Spleen (tissue), 11 donors: Measurements from ENCODE around the gene MED28. TPM values are rescaled to one million over a fixed set of nuclear protein-coding genes. Genes with fewer than 3 reads are reported as not detected.
"Not testable (repeated sequence)": the region's sequence is repeated elsewhere in the genome, so short reads cannot be mapped to it uniquely, and the experiment has no call there.

Experiments
- DNase-seq: peaks from one replicate; pipeline ENCODE4 v3.0.0-alpha.2; 2020
- H3K27ac ChIP-seq, 8 donors: fragments of 200-600 bp; sonication (generic) in 7 of 8; 1 replicate in 4 of 8; 2 replicates in 4 of 8; pipeline versions ENCODE4 v1.5.0 to v1.8.0; 2016 to 2021; ENCODE audit warnings: inconsistent platforms in 4 of 8, mild to moderate bottlenecking in 4 of 8, moderate library complexity in 1 of 8
- H3K27me3 ChIP-seq, 7 donors: fragments of 200-600 bp; sonication (generic) in 6 of 7; replicated peaks in 1 of 7; 1 replicate in 4 of 7; 2 replicates in 3 of 7; pipeline versions ENCODE4 v1.5.0 to v1.8.0; 2016 to 2021; ENCODE audit warnings: inconsistent platforms in 3 of 7, mild to moderate bottlenecking in 1 of 7
- H3K36me3 ChIP-seq, 6 donors: fragments of 200-600 bp; sonication (generic) in 5 of 6; 1 replicate in 4 of 6; 2 replicates in 2 of 6; pipeline versions ENCODE4 v1.5.0 to v1.8.0; 2016 to 2021; ENCODE audit warnings: inconsistent platforms in 2 of 6
- H3K4me1 ChIP-seq, 6 donors: fragments of 200-600 bp; sonication (generic) in 5 of 6; 1 replicate in 3 of 6; 2 replicates in 3 of 6; pipeline versions ENCODE4 v1.5.0 to v1.8.0; 2016 to 2021; ENCODE audit warnings: inconsistent platforms in 3 of 6
- H3K4me3 ChIP-seq, 8 donors: fragments of 200-600 bp; sonication (generic) in 7 of 8; 1 replicate in 4 of 8; 2 replicates in 4 of 8; pipeline versions ENCODE4 v1.5.0 to v1.8.0; 2016 to 2021; ENCODE audit warnings: inconsistent platforms in 4 of 8, mild to moderate bottlenecking in 4 of 8, moderate library complexity in 2 of 8
- H3K9me3 ChIP-seq, 8 donors: fragments of 200-600 bp; sonication (generic) in 7 of 8; 1 replicate in 4 of 8; 2 replicates in 4 of 8; pipeline versions ENCODE4 v1.5.0 to v1.8.0; 2016 to 2021; ENCODE audit warnings: inconsistent platforms in 4 of 8
- POLR2A ChIP-seq, 3 donors: fragments of 450-650 bp; IDR thresholded peaks; one replicate each; pipeline ENCODE4 v1.5.1; 2017; ENCODE audit warnings: antibody characterized with exemption in 3 of 3, mild to moderate bottlenecking in 1 of 3
- POLR2AphosphoS5 ChIP-seq, 3 donors: sonication (generic); formaldehyde crosslinking; IDR thresholded peaks; one replicate each; pipeline ENCODE4 v1.5.1; 2017; ENCODE audit warnings: antibody characterized with exemption in 3 of 3
- WGBS, 5 donors: extraction: QIAGEN DNeasy Blood & Tissue Kit in 3 of 5; methylation state at CpG; one replicate each; pipeline versions ENCODE4 v1.1.5 to v1.1.7; 2013 to 2018; 5-methylcytosine and 5-hydroxymethylcytosine counted together
- intact Hi-C: fragments of 100-400 bp; cut with DNase I; formaldehyde crosslinking; loops from one replicate; pipeline ENCODE4 v1.15.0; 2023; ENCODE audit warnings: low total_unique reads
- polyA plus RNA-seq, 3 donors: library from polyadenylated mRNA; stranded (reverse); fragments of 200-250 nt; gene quantifications; one replicate each; pipeline ENCODE4 v1.2.1, GENCODE V29; 2013
- total RNA-seq, 7 donors: library from RNA; depleted of rRNA in 3 of 7; stranded (reverse); fragments of >200 nt in 3 of 7; fragmentation: NEBNext Ultra II Directional in 4 of 7; extraction: Animal tissue kit (Norgen Biotek cat#: 25700) in 4 of 7; gene quantifications; one replicate each; pipeline versions ENCODE4 v1.1.0 to v1.2.1, GENCODE V29; 2016 to 2021
- TF ChIP-seq, protein P1 (sequence below), 11 experiments: fragments of 200-600 bp in 7 of 11; fragments of 450-650 bp in 4 of 11; sonication (generic) in 4 of 11; IDR thresholded peaks in 8 of 11; conservative IDR thresholded peaks in 3 of 11; 1 replicate in 7 of 11; 2 replicates in 4 of 11; pipeline versions ENCODE4 v1.4.0 to v1.8.0; 2016 to 2021; ENCODE audit warnings: antibody characterized with exemption in 11 of 11, inconsistent platforms in 4 of 11, mild to moderate bottlenecking in 1 of 11
- donor health status: healthy with polysubstance abuse.
- donor health status: DM: no; HTN: no; CAD: no; lungs with moderate emphysema.
- donor health status: DM: no; HTN: no; CAD: no.
- donor health status: Bipolar disorder and iron deficiency.
- donor health status: healthy.
- donor health status: DM: no; HTN: no; CAD: no.
- donor health status: DM: yes; HTN: yes; CAD: no.

Gene MED28
- total and polyA plus RNA-seq, 10 donors = 8.9 to 62.5 (median 24.5) TPM

- intact Hi-C loops = no loop called here
- Histone ChIP-seq H3K9me3 (no peaks in the 10 kb centered on the region), H3K4me3 (no peak overlapping the region), H3K27me3 (peaks cover 0 to 13% (median 0%) of the 10 kb centered on the region in 7 donors), H3K27ac (no peak overlapping the region), H3K4me1 (peaks cover 0 to 4% (median 0%) of the 10 kb centered on the region in 6 donors), H3K36me3 (no peaks in the 10 kb centered on the region)
- no peak for TF ChIP-seq POLR2AphosphoS5 (IDR thresholded peaks at IDR 0.05)
- TF ChIP-seq POLR2A (IDR thresholded peaks at IDR 0.05) = no peak
- TF ChIP-seq, protein P1, sequence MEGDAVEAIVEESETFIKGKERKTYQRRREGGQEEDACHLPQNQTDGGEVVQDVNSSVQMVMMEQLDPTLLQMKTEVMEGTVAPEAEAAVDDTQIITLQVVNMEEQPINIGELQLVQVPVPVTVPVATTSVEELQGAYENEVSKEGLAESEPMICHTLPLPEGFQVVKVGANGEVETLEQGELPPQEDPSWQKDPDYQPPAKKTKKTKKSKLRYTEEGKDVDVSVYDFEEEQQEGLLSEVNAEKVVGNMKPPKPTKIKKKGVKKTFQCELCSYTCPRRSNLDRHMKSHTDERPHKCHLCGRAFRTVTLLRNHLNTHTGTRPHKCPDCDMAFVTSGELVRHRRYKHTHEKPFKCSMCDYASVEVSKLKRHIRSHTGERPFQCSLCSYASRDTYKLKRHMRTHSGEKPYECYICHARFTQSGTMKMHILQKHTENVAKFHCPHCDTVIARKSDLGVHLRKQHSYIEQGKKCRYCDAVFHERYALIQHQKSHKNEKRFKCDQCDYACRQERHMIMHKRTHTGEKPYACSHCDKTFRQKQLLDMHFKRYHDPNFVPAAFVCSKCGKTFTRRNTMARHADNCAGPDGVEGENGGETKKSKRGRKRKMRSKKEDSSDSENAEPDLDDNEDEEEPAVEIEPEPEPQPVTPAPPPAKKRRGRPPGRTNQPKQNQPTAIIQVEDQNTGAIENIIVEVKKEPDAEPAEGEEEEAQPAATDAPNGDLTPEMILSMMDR (IDR thresholded peaks at IDR 0.05 in 8 of 11, conservative IDR thresholded peaks at IDR 0.05 in 3 of 11) = no peak
- WGBS, 5 donors = 71 to 80% (median 74%) methylated on average over 8 of the region's 8 CpGs
- no peak for DNase-seq
Measured at GRCh38 chr4:17654701-17655100, 40.3 kb downstream of the MED28 start.

- Histone ChIP-seq H3K4me3 (no peak overlapping the region), H3K9me3 (no peaks in the 10 kb centered on the region), H3K27ac (no peak overlapping the region), H3K27me3 (peaks cover 0 to 13% (median 0%) of the 10 kb centered on the region in 7 donors), H3K4me1 (no peaks in the 10 kb centered on the region), H3K36me3 (no peaks in the 10 kb centered on the region)
- TF ChIP-seq, protein P1 (IDR thresholded peaks at IDR 0.05 in 8 of 11, conservative IDR thresholded peaks at IDR 0.05 in 3 of 11) = no peak
- TF ChIP-seq POLR2A (IDR thresholded peaks at IDR 0.05) = no peak
- TF ChIP-seq POLR2AphosphoS5 (IDR thresholded peaks at IDR 0.05) = no peak
- 83 to 100% (median 88%) methylated on average over 1 of the region's 1 CpG for WGBS, 5 donors
- intact Hi-C loops = no loop called here
- DNase-seq = no peak
Measured at GRCh38 chr4:17657090-17657489, 42.6 kb downstream of the MED28 start.

GRCh38 chr4:17657849-17658248 lies 43.4 kb downstream of the MED28 start:
- Histone ChIP-seq H3K27ac (no peak overlapping the region), H3K9me3 (no peaks in the 10 kb centered on the region), H3K27me3 (peaks cover 0 to 13% (median 0%) of the 10 kb centered on the region in 7 donors), H3K36me3 (no peaks in the 10 kb centered on the region), H3K4me3 (no peak overlapping the region), H3K4me1 (no peaks in the 10 kb centered on the region)
- WGBS, 5 donors = 60 to 78% (median 68%) methylated on average over 9 of the region's 9 CpGs
- intact Hi-C loops = no loop called here
- TF ChIP-seq, protein P1 (IDR thresholded peaks at IDR 0.05 in 8 of 11, conservative IDR thresholded peaks at IDR 0.05 in 3 of 11) = no peak
- TF ChIP-seq POLR2A (IDR thresholded peaks at IDR 0.05) = no peak
- no peak for TF ChIP-seq POLR2AphosphoS5 (IDR thresholded peaks at IDR 0.05)
- no peak for DNase-seq

DNA sequence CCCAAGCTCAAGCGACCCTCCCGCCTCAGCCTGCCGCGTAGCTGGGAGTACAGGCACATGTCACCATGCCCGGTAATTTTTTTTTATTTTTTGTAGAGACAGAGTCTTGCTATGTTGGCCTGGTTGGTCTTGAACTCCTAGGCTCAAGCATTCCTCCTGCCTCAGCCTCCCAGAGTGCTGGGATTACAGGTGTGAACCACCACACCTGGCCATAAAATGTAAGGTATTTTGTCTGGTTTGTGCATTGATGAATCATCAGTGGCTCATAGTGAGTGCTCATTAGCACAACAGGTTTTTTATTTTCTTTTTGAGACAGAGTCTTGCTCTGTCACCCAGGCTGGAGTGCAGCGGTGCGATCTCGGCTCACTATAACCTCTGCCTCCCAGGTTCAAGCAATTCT lies 44.8 kb downstream of the MED28 start:
- H3K36me3 ChIP-seq, DNase-seq, H3K9me3 ChIP-seq, H3K27ac ChIP-seq, H3K4me3 ChIP-seq, intact Hi-C loops, H3K4me1 ChIP-seq: not testable (repeated sequence)
- peaks cover 0 to 13% (median 0%) of the 10 kb centered on the region in 7 donors for H3K27me3 ChIP-seq
- WGBS, 5 donors = 93 to 96% (median 95%) methylated on average over 8 of the region's 8 CpGs

GRCh38 chr4:17662694-17663093 lies 48.3 kb downstream of the MED28 start:
- TF ChIP-seq POLR2A (IDR thresholded peaks at IDR 0.05) (no peak), POLR2AphosphoS5 (IDR thresholded peaks at IDR 0.05) (no peak)
- TF ChIP-seq, protein P1 (IDR thresholded peaks at IDR 0.05 in 8 of 11, conservative IDR thresholded peaks at IDR 0.05 in 3 of 11) = no peak
- no peaks in the 10 kb centered on the region for H3K9me3 ChIP-seq
- DNase-seq = no peak
- H3K36me3 ChIP-seq = no peaks in the 10 kb centered on the region
- H3K4me1 ChIP-seq = peaks cover 0 to 20% (median 11%) of the 10 kb centered on the region in 6 donors
- intact Hi-C loops = no loop called here
- H3K27ac ChIP-seq = no peak overlapping the region
- 87 to 98% (median 94%) methylated on average over 3 of the region's 3 CpGs for WGBS, 5 donors
- no peak overlapping the region for H3K4me3 ChIP-seq
- peaks cover 0 to 13% (median 0%) of the 10 kb centered on the region in 7 donors for H3K27me3 ChIP-seq
